Measurements from ENCODE around the gene PHF21A. TPM values are rescaled to one million over a fixed set of nuclear protein-coding genes. Genes with fewer than 3 reads are reported as not detected.

PHF21A gene
- total and polyA plus RNA-seq, 2 of the 13 experiments (the other 11 are each of a cell fraction or from before 2014, with no cell fraction given), result 4.1 to 34.6 TPM

DNA sequence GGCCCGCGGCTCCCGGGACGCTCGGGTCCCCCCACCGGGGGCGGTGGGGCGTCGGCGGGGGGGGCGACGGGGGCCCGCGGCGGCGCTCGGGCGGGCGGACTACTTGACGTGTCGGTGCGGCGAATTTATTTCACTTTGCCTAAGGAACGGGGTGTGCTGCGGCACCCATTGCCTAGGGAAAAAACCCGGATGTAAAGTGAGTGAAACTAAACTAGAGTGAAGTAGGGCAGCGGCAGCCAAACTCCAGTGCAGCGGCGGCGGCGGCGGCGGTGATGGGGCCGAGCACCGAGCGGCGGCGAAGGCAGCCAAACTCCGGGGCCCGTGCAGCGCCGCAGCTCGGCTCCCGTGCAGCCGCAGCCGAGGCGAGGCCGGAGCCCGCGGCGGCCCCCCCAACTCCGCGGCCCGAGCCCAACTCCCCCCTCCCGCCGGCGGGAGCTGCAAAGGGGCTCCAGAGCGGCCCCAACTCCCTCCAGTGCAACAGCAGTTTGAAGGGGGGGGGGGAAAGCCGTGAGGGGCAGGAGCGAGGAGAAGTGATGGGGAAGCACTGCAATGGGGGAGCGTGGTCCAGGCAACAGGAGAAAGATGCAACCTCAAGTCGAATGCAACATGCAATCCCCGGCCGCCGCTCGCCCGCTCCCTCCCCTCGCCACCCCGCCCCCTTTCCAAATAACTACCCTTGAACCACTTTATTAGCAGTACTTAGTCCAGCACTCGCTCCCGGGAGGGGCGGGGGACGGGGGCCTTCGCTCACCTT, 647 bp upstream of the PHF21A start (continued):
- TF ChIP-seq SOX13 (IDR thresholded peaks at IDR 0.05), result no peak
- TF ChIP-seq SOX13 (CRISPR knock-in tag; conservative IDR thresholded peaks at IDR 0.05 in 1 of 2, IDR thresholded peaks at IDR 0.05 in 1 of 2), result no peak; a peak in 1 of 4 replicates
- peak; percentile 58 for TF ChIP-seq GABPB1 (CRISPR knock-in tag; IDR thresholded peaks at IDR 0.05)
- peak; percentile 12; the same call in 1 of the 2 replicates for TF ChIP-seq ZNF331 (CRISPR knock-in tag; IDR thresholded peaks at IDR 0.05)
- peak; percentile 99 for TF ChIP-seq ZSCAN21 (CRISPR knock-in tag; IDR thresholded peaks at IDR 0.05; ENCODE audit: borderline replicate concordance)
- no peak for TF ChIP-seq ZNF496 (CRISPR knock-in tag; IDR thresholded peaks at IDR 0.05; ENCODE audit: insufficient replicate concordance)
- TF ChIP-seq BHLHE40 (IDR thresholded peaks at IDR 0.05; ENCODE audit: low read length), result no peak
- TF ChIP-seq, protein P1, sequence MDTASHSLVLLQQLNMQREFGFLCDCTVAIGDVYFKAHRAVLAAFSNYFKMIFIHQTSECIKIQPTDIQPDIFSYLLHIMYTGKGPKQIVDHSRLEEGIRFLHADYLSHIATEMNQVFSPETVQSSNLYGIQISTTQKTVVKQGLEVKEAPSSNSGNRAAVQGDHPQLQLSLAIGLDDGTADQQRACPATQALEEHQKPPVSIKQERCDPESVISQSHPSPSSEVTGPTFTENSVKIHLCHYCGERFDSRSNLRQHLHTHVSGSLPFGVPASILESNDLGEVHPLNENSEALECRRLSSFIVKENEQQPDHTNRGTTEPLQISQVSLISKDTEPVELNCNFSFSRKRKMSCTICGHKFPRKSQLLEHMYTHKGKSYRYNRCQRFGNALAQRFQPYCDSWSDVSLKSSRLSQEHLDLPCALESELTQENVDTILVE (CRISPR knock-in tag; IDR thresholded peaks at IDR 0.05), result peak; percentile 49; the same call in 1 of the 2 replicates
- no peak for TF ChIP-seq ZMYM3 (CRISPR knock-in tag; IDR thresholded peaks at IDR 0.05)
- TF ChIP-seq, protein P2, sequence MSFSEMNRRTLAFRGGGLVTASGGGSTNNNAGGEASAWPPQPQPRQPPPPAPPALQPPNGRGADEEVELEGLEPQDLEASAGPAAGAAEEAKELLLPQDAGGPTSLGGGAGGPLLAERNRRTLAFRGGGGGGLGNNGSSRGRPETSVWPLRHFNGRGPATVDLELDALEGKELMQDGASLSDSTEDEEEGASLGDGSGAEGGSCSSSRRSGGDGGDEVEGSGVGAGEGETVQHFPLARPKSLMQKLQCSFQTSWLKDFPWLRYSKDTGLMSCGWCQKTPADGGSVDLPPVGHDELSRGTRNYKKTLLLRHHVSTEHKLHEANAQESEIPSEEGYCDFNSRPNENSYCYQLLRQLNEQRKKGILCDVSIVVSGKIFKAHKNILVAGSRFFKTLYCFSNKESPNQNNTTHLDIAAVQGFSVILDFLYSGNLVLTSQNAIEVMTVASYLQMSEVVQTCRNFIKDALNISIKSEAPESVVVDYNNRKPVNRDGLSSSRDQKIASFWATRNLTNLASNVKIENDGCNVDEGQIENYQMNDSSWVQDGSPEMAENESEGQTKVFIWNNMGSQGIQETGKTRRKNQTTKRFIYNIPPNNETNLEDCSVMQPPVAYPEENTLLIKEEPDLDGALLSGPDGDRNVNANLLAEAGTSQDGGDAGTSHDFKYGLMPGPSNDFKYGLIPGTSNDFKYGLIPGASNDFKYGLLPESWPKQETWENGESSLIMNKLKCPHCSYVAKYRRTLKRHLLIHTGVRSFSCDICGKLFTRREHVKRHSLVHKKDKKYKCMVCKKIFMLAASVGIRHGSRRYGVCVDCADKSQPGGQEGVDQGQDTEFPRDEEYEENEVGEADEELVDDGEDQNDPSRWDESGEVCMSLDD (CRISPR knock-in tag; IDR thresholded peaks at IDR 0.05; ENCODE audit: borderline replicate concordance), result no peak
- TF ChIP-seq, protein P3, sequence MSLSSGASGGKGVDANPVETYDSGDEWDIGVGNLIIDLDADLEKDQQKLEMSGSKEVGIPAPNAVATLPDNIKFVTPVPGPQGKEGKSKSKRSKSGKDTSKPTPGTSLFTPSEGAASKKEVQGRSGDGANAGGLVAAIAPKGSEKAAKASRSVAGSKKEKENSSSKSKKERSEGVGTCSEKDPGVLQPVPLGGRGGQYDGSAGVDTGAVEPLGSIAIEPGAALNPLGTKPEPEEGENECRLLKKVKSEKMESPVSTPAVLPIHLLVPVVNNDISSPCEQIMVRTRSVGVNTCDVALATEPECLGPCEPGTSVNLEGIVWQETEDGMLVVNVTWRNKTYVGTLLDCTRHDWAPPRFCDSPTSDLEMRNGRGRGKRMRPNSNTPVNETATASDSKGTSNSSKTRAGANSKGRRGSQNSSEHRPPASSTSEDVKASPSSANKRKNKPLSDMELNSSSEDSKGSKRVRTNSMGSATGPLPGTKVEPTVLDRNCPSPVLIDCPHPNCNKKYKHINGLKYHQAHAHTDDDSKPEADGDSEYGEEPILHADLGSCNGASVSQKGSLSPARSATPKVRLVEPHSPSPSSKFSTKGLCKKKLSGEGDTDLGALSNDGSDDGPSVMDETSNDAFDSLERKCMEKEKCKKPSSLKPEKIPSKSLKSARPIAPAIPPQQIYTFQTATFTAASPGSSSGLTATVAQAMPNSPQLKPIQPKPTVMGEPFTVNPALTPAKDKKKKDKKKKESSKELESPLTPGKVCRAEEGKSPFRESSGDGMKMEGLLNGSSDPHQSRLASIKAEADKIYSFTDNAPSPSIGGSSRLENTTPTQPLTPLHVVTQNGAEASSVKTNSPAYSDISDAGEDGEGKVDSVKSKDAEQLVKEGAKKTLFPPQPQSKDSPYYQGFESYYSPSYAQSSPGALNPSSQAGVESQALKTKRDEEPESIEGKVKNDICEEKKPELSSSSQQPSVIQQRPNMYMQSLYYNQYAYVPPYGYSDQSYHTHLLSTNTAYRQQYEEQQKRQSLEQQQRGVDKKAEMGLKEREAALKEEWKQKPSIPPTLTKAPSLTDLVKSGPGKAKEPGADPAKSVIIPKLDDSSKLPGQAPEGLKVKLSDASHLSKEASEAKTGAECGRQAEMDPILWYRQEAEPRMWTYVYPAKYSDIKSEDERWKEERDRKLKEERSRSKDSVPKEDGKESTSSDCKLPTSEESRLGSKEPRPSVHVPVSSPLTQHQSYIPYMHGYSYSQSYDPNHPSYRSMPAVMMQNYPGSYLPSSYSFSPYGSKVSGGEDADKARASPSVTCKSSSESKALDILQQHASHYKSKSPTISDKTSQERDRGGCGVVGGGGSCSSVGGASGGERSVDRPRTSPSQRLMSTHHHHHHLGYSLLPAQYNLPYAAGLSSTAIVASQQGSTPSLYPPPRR (CRISPR knock-in tag; IDR thresholded peaks at IDR 0.05; ENCODE audit: borderline replicate concordance), result no peak
- TF ChIP-seq, protein P4, sequence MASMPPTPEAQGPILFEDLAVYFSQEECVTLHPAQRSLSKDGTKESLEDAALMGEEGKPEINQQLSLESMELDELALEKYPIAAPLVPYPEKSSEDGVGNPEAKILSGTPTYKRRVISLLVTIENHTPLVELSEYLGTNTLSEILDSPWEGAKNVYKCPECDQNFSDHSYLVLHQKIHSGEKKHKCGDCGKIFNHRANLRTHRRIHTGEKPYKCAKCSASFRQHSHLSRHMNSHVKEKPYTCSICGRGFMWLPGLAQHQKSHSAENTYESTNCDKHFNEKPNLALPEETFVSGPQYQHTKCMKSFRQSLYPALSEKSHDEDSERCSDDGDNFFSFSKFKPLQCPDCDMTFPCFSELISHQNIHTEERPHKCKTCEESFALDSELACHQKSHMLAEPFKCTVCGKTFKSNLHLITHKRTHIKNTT (CRISPR knock-in tag; IDR thresholded peaks at IDR 0.05), result no peak
- peak; percentile 18; the same call in 1 of the 2 replicates for TF ChIP-seq ZGPAT (CRISPR knock-in tag; IDR thresholded peaks at IDR 0.05)
- TF ChIP-seq RBM39 (IDR thresholded peaks at IDR 0.05; ENCODE audit: low read depth, low read length, poor library complexity, severe bottlenecking), result peak; percentile 21
- peak; percentile 30 for TF ChIP-seq SKI (IDR thresholded peaks at IDR 0.05; ENCODE audit: partially characterized antibody)
- no peak; the same call in 1 of the 2 replicates for TF ChIP-seq ZMYM4 (CRISPR knock-in tag; IDR thresholded peaks at IDR 0.05)
